Stimulated activated CD8-positive, alpha-beta memory T cell treated with anti-CD3 and anti-CD28 coated beads, Interleukin-4, amount 100 ng/mL, for 48 hours (primary cell): ENCODE data around the gene PCP2.

ENCODE experiments used
- DNase-seq: peaks from one replicate; pipeline ENCODE4 v3.0.0-alpha.2; 2020

Gene PCP2

DNA sequence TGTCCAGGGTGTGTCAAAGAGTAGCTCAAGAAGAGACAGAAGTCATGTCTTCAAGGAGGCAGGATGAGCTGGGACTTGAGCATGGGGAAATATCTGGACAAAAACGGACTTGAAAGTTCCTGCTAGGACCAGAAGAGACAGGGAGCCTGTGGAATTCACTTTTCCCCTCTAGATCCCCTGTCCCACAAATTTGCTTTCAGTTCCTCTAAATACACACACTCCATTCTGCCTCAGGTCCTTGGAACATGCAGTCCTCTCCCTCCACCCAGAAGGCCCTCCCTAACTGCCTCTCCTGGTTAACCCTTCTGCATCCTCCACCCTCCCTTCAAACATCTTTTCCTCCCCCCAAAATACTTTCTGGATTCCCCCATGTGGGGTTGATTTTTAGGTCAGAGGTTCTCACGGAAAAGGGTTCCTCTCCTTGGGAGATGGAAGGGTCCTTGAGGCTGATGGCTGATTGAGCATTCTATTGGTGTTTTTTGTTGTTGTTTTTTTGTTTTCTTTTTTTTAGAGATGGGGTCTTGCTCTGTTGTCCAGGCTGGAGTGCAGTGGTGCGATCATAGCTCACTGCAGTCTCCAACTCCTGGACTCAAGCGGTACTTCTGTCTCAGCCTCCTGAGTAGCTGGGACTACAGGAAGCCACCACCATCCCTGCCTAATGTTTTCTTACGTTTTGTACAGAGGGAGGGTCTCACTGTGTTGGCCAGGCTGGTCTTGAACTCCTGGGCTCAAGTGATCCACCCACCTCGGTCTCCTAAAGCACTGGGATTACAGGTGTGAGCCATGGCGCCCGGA, 28.4 kb upstream of the PCP2 start:
- no peak for DNase-seq

DNA sequence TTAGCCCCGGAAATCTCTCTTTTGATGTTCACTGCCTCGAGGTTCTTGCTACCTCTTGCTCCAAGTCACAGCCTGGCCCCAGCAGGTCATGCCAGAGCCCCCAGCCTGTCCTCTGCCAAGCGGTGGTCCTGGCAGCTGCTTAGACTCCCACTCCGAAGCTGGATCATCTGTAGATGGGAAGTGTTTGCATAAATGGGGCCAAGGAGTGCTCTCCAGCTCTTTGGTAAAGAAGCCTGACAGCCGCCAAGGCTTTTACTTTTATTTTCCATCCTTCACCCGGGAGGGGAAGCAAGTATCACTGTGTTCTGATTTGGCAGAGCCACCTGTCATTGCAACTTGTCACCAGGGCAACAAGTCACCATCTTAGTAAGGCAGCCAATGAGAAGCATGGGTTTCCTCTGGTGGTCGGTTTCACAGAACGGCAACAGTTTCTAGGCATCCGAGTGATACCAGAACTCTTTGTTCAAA, 24.7 kb upstream of the PCP2 start:
- DNase-seq, result peak; percentile 54

- DNase-seq, result peak; percentile 67
Observed at GRCh38 chr19:7657131-7657751, 23.7 kb upstream of the PCP2 start.

- DNase-seq, result no peak
Observed at GRCh38 chr19:7655581-7655980, 22.1 kb upstream of the PCP2 start.

DNA sequence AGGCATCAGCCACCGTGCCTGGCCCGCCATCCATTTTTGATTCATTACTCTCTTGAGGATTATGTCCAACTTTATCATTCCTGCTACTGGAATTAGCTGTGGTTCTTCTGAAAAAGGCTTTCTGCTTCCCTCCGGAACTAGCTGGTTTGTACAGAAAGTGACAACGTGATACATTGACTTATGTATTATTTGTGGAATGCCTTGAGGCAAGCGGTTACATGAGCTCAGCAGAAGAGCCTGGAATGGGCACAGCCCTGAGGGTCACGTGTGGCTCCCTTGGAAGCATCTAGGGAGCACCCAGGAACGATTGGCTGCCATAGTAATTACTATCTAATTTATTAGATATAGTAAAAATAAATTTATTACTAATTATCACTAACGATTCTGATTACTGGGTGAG, 20.9 kb upstream of the PCP2 start:
- DNase-seq, result no peak

DNA sequence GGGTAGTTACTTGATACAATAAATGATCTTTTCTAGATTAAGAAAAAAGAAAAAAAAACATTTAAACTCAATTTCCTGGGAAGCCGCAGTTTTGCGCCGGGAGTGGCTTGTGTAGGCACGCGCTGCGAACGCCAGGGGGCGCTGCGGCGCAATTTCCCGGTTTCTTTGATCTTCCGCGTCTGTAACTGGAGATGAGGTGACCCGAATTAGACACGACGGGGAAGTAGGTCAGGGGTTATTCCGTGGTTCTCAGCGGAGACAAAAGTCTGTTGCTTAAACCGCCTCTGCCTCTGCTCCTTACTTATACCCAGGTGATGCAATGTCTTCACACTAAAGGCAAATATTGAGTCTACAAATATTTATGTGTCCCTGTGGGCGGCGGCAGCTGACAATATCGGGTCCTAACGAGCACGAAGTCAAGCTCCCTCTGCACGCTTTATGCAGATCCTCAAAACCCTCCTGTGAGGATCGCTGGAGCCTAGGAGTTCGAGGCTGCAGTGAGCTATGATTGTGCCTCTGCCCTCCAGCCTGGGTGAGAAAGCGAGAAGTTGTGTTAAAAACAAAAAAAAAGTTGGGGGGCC, 18.6 kb upstream of the PCP2 start:
- DNase-seq, result peak; percentile 93

DNA sequence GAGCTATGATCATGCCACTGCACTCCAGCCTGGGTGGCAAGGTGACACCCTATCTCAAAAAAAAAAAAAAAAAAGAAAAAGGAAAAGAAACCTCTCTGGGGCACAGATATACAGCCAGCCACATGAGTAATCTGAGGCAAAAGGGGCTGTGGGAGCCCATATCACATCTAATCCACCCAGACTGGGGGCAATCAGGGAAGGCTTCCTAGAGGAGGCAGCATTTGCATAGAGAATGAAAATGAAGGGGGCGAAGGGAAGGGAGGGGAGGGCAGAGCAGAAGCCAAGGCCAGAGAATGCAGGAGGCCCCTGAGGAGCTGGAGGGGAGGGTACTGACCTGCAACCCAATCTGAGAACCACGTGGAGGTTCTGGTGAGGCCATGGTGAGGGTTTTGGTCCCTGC, 16.6 kb upstream of the PCP2 start:
- DNase-seq, result no peak

GRCh38 chr19:7648265-7649014, 14.9 kb upstream of the PCP2 start:
- DNase-seq, result no peak

- no peak for DNase-seq
Observed at GRCh38 chr19:7647156-7647555, 13.6 kb upstream of the PCP2 start.

DNA sequence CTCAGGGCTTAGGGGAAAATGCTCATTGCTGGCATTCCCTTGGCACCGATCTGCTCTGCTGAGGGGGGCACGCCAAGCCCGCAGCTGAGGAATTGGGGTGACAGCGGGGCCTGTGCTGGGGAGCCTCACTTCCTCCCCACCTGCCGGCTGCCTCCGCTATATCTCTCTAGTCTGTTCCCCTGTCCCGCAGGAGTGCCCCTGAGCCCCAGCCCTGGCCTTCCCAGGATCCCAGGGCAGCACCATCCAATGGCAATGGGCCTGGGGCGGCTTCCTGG, 12.8 kb upstream of the PCP2 start:
- no peak for DNase-seq

DNA sequence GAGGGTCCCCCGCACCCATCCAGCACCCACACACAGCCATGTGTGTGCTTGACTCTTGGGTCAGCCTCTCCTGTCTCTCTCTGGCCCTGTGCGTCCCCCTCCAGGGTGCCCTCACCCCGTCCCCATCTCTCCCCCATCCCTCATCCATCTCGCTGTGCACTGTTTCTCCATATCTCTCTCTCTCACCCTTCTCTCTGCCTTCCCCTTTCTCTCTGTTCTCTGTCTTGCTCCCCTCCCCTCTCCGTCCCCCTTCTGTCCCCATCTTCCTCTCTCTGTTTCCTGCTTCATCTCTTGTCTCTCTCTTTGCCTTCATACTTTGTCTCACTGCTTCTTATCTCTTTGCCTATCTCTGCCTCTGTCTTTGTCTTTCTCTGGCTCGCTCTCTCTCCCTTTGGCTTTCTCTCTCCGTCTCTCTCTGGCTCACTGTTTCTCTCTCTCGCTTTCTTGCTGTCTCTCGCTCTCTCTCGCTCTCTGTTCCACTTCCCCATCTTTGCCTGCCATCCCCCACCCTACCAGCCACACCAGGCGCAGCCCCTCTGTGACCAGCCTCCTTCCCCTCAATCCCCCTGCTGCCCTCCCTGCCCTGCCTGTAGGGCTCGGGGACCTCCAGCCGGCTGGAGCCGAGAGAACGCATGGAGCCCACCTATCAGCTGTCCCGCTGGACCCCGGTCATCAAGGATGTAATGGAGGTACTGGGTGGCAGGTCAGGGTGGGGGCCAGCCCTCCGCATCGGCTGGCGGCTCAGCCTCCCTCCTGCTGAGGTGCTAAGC, 12.3 kb upstream of the PCP2 start:
- DNase-seq, result no peak

DNA sequence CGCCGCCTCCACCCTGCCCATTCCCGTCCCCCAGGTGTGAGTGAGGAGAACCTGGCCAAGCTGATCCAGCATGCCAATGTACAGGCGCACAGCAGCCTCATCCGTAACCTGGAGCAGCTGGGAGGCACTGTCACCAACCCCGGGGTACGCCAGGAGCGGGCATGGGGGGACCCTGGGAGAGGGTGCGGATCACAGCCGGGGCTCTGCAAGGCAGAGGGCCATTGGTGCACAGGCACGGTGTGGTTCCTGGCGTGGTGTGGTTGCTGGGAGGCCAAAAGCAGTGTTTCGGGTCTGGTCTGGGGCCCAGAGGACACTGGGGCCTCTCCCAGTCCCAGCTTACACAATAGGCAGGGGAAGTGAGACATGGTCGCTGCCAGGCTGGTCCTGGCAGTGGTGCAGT, 11.6 kb upstream of the PCP2 start:
- no peak for DNase-seq

- DNase-seq, result no peak
Observed at GRCh38 chr19:7644550-7644877, 11.0 kb upstream of the PCP2 start.

DNA sequence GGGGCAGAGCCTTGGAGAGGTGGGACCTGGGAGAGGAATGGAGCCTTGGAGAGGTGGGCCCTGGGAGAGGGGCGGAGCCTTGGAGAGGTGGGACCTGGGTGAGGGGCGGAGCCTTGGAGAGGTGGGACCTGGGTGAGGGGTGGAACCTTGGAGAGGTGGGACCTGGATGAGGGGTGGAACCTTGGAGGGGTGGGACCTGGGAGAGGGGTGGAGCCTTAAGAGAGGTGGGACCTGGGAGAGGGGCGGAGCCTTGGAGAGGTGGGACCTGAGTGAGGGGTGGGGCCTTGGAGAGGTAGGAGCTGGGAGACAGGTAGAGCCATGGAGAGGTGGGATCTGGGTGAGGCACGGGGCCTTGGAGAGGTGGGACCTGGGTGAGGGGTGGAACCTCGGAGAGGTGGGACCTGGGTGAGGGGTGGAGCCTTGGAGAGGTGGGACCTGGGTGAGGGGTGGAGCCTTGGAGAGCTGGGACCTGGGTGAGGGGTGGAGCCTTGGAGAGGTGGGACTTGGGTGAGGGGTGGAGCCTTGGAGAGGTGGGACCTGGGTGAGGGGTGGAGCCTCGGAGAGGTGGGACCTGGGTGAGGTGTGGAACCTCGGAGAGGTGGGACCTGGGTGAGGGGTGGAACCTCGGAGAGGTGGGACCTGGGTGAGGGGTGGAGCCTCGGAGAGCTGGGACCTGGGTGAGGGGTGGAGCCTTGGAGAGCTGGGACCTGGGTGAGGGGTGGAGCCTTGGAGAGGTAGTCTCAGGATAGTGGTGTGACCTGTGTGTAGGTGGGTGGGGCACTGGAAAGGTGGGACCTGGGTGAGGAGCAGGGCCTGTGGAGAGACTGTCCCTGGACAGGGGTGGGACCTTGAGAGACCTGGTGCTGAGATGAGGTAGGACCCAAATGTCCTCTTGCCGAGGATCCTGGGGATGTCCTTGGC, 10.4 kb upstream of the PCP2 start:
- DNase-seq, result peak; percentile 65

GRCh38 chr19:7643031-7643415, 9.5 kb upstream of the PCP2 start:
- no peak for DNase-seq

DNA sequence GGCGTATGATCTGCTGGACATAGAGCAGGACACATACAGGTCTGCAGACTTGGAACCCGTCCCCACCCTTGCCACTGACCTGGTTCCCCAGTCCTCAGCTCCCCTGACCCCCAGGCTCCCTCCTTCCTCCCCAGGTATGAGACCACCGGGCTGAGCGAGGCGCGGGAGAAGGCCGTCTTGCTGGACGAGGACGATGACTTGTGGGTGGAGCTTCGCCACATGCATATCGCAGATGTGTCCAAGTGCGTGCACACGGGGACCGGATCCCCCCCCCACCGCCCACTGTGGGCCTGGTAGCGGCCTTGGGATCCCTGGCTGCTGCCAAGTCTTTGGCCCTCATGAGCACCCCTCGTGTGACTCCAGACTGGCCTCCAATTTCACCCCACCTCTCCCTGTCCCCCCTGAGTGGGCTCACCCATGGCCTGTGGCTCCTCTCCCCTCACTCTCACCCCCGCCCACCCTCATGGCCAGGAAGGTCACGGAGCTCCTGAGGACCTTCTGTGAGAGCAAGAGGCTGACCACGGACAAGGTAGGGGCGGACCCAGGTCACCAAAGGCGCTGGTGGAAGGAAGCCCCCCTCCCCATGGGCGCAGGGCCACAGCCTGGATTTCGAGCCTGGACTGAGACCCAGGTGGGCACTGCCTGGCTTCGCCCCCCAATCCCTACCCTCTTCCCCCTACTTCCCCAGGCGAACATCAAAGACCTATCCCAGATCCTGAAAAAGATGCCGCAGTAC, 8.9 kb upstream of the PCP2 start:
- no peak for DNase-seq

DNA sequence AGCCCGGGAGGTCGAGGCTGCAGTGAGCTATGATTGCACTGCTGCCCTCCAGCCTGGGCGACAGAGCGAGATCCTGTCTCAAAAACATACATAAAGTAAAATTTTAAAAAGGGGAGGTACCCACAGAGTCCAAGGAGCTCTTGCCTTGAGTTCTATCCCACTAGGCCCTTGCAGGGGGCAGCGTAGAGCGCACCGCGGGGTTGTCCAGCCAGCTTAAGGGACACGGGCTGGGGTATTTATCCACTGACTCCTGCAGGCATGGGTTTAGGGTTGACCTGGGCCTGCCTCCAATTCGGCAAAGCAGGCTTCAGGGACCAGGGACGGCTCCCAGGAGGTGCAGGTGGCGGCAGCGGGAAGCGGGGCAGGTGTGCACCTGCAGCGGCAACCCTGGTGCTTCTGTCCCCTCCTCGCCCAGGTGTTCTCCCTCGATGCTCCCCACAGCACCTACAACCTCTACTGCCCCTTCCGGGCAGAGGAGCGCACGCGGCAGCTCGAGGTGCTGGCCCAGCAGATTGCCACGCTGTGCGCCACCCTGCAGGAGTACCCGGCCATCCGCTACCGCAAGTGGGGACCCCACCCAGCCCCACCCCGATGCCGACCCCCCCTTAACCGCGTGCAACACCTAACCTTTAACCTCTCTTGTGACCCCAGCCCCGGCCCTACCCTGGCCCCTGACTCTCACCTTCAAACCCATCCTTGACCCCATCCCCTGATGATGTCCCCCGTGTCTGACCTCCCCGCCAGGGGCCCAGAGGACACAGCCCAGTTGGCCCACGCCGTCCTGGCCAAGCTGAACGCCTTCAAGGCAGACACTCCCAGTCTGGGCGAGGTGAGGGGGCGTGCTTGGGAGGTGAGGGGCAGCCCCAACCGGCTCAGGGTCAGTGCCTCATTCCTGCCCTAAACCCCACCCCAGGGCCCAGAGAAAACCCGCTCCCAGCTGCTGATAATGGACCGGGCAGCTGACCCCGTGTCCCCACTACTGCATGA, 8.1 kb upstream of the PCP2 start:
- DNase-seq, result no peak

- no peak for DNase-seq
Observed at GRCh38 chr19:7640803-7641202, 7.3 kb upstream of the PCP2 start.

- DNase-seq, result no peak
Observed at GRCh38 chr19:7639863-7640348, 6.4 kb upstream of the PCP2 start.
